ENCODE measurements around the gene CD300A. TPM values are rescaled to one million over a fixed set of nuclear protein-coding genes. Genes with fewer than 3 reads are reported as not detected.

CD300A gene
- total RNA-seq, 1 experiment from 2014 or later = 0.45 TPM

DNA sequence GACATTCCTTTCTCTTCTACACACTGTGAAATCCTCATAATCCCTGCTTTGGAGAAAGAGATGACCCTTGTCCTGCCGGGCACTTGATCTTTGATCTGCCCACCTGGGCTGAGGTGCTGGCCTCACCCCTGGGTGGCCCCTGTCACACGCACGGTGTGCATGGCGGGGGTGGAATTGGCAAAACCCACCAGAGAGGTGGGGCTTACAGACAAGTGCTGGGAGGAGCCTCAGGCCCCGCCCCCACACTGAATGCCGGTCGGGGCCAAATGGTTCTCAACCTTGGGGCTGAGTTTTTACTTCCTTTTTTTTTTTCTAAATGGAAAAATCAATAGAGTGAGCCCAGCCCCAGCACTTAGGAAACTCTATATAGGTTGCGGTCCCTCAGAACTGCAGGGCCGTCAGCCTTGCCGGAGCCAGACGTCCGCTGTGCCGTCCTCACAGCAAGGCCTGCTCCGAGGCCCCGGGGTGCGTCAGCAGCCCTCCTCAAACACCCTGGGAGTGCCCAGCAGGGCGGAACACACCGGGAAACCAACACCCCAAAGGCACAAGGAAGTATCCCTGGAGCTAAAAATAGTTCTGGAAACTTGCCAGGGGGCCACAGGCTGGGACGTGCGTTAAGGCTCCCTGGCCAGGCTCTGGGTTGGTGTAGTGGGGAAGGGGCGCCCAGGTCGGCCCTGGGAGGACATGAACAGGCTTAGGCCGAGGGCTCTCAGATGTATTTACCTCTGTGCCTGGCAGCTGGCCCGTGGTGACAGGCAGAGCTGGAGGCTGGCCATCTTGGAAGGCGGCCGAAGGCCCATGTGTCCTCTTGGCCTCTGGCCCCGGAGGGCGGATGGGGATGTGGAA is 23.5 kb upstream of the CD300A start:
- H3K27ac Mint-ChIP-seq (ENCODE audit: unreplicated experiment) = peak overlapping the region; percentile 88
- H3K4me3 Mint-ChIP-seq (ENCODE audit: low read depth, unreplicated experiment) = peak overlapping the region; percentile 52
- intact Hi-C loops (cut with micrococcal nuclease; ENCODE audit: unreplicated experiment) = no loop called here

DNA sequence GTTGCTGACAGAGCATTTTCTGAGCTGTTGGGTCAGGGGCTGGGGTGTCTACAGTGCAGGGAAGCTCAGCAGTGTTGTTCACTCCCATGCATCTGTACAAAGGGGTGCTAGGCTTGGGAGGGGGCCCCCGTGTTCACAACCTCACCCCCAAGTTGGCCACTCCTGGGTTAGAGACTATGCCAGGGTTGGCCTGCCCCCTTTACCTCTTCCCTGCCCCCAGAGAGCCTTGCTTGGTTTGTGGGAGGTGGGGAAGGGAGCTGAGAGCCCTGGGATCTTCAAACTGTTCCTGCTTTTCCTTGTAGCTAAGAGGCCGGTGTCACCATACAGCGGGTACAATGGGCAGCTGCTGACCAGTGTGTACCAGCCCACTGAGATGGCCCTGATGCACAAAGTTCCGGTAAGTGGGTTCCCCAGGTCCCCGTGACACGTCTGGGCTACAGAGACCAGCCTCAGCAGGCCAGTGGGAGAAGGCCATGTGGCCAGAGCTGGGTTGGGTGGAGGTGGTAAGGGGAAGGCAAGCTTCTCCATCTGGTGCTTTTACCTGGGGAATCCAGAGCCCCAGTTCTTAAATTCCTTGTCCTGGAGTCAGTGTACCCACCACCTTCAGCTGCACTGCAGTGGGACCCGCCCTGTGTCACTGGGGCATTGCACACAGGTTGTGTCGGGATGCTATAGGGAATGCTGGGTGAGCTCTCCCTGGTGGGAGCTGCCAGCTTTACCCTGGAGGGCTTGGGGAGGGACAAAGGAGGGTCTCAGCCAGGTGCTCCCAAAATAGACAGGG is 22.7 kb upstream of the CD300A start:
- peaks cover 17% of the 10 kb centered on the region for H3K36me3 Mint-ChIP-seq (ENCODE audit: insufficient read depth, unreplicated experiment)
- TF ChIP-seq, protein P1, sequence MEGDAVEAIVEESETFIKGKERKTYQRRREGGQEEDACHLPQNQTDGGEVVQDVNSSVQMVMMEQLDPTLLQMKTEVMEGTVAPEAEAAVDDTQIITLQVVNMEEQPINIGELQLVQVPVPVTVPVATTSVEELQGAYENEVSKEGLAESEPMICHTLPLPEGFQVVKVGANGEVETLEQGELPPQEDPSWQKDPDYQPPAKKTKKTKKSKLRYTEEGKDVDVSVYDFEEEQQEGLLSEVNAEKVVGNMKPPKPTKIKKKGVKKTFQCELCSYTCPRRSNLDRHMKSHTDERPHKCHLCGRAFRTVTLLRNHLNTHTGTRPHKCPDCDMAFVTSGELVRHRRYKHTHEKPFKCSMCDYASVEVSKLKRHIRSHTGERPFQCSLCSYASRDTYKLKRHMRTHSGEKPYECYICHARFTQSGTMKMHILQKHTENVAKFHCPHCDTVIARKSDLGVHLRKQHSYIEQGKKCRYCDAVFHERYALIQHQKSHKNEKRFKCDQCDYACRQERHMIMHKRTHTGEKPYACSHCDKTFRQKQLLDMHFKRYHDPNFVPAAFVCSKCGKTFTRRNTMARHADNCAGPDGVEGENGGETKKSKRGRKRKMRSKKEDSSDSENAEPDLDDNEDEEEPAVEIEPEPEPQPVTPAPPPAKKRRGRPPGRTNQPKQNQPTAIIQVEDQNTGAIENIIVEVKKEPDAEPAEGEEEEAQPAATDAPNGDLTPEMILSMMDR (IDR thresholded peaks at IDR 0.05; ENCODE audit: unreplicated experiment) = no peak
- H3K9me3 Mint-ChIP-seq (ENCODE audit: low read depth, unreplicated experiment) = no peaks in the 10 kb centered on the region
- peak overlapping the region; percentile 52 for H3K4me3 Mint-ChIP-seq (ENCODE audit: low read depth, unreplicated experiment)
- no peaks in the 10 kb centered on the region for H3K27me3 Mint-ChIP-seq (ENCODE audit: unreplicated experiment)
- CTCF ChIA-PET = interaction anchor here (0.6 to 1.3 kb wide), 4 partner anchors 9 to 63 kb away, joined by 3 to 4 read pairs (median 4); no protein-coding TSS in a partner anchor
- intact Hi-C loops (cut with micrococcal nuclease; ENCODE audit: unreplicated experiment) = no loop called here
- H3K27ac Mint-ChIP-seq (ENCODE audit: unreplicated experiment) = peak overlapping the region; percentile 88
- no peak for DNase-seq
- BruUV-seq (replicated peaks) = no TSS peak
- H3K4me1 Mint-ChIP-seq (ENCODE audit: low read depth, unreplicated experiment) = peaks cover 22% of the 10 kb centered on the region

More for the DNA sequence above, 23.5 kb upstream of the CD300A start:
- DNase-seq = peak; percentile 86
- no peaks in the 10 kb centered on the region for H3K27me3 Mint-ChIP-seq (ENCODE audit: unreplicated experiment)
- no TSS peak for BruUV-seq (replicated peaks)
- CTCF ChIA-PET = interaction anchor here (0.9 to 1.3 kb wide), 3 partner anchors 9 to 62 kb away, joined by 3 to 4 read pairs (median 4); no protein-coding TSS in a partner anchor
- peaks cover 22% of the 10 kb centered on the region for H3K4me1 Mint-ChIP-seq (ENCODE audit: low read depth, unreplicated experiment)
- H3K36me3 Mint-ChIP-seq (ENCODE audit: insufficient read depth, unreplicated experiment) = peaks cover 17% of the 10 kb centered on the region
- TF ChIP-seq, protein P1 (IDR thresholded peaks at IDR 0.05; ENCODE audit: unreplicated experiment) = no peak
- no peaks in the 10 kb centered on the region for H3K9me3 Mint-ChIP-seq (ENCODE audit: low read depth, unreplicated experiment)

DNA sequence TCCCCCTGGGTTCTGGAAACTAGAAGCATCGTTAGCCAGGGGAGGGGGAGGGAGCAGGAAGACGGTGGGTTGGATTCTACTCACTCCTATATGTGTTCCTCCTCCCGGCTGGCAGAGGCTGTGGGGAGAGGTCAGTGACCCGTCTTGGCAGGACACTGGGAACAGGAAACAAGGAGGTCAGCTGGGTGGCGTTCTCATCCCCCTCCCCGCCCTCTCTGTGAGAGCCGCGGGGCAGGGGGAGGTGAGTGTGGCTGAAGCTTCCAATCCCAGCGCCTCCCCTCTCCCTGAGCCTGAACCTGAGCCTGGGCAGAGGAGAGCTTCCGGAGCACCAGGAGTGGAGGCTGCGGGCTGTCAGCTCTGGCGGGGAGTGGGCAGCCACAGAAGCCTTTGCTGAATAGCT is 22.0 kb upstream of the CD300A start:
- intact Hi-C loops (cut with micrococcal nuclease; ENCODE audit: unreplicated experiment) = no loop called here
- no TSS peak for BruUV-seq (replicated peaks)
- Mint-ChIP-seq H3K9me3 (ENCODE audit: low read depth, unreplicated experiment) (no peaks in the 10 kb centered on the region), H3K4me3 (ENCODE audit: low read depth, unreplicated experiment) (no peak overlapping the region), H3K36me3 (ENCODE audit: insufficient read depth, unreplicated experiment) (peaks cover 17% of the 10 kb centered on the region), H3K27ac (ENCODE audit: unreplicated experiment) (peak overlapping the region; percentile 88), H3K27me3 (ENCODE audit: unreplicated experiment) (no peaks in the 10 kb centered on the region), H3K4me1 (ENCODE audit: low read depth, unreplicated experiment) (peaks cover 22% of the 10 kb centered on the region)
- CTCF ChIA-PET = interaction anchor here (1.3 kb wide), 1 partner anchor 27 kb away, joined by 9 read pairs; no protein-coding TSS in a partner anchor
- no peak for DNase-seq
- TF ChIP-seq, protein P1 (IDR thresholded peaks at IDR 0.05; ENCODE audit: unreplicated experiment) = no peak

DNA sequence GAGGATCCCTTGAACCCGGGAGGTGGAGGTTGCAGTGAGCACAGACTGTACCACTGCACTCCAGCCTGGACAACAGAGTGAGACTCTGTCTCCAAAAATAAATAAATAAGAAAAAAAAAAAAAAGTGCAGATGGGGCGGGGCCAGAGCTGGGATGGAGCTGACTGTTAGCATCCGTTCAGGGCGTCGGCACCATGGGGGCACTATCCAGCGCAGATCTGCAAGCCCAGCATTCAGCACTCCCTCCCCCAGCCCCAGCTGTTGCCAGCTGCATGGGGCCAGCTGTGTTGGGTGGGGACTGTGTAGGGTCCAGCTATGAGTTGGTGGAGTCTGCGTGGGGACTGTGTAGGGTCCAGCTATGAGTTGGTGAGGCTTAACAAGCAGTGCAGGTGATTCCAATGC is 21.3 kb upstream of the CD300A start:
- TF ChIP-seq, protein P1 (IDR thresholded peaks at IDR 0.05; ENCODE audit: unreplicated experiment) = no peak
- Mint-ChIP-seq H3K27ac (ENCODE audit: unreplicated experiment) (no peak overlapping the region), H3K27me3 (ENCODE audit: unreplicated experiment) (no peaks in the 10 kb centered on the region), H3K9me3 (ENCODE audit: low read depth, unreplicated experiment) (no peaks in the 10 kb centered on the region), H3K4me1 (ENCODE audit: low read depth, unreplicated experiment) (peaks cover 22% of the 10 kb centered on the region), H3K36me3 (ENCODE audit: insufficient read depth, unreplicated experiment) (peaks cover 16% of the 10 kb centered on the region), H3K4me3 (ENCODE audit: low read depth, unreplicated experiment) (no peak overlapping the region)
- intact Hi-C loops (cut with micrococcal nuclease; ENCODE audit: unreplicated experiment) = no loop called here
- BruUV-seq (replicated peaks) = no TSS peak
- DNase-seq = no peak
- CTCF ChIA-PET = interaction anchor here (1.3 kb wide), 1 partner anchor 28 kb away, joined by 9 read pairs; no protein-coding TSS in a partner anchor
